Measurements from ENCODE around the gene ENPP1.
"Not testable (repeated sequence)": the region's sequence is repeated elsewhere in the genome, so short reads cannot be mapped to it uniquely, and the experiment has no call there.

The ENPP1 gene

DNA sequence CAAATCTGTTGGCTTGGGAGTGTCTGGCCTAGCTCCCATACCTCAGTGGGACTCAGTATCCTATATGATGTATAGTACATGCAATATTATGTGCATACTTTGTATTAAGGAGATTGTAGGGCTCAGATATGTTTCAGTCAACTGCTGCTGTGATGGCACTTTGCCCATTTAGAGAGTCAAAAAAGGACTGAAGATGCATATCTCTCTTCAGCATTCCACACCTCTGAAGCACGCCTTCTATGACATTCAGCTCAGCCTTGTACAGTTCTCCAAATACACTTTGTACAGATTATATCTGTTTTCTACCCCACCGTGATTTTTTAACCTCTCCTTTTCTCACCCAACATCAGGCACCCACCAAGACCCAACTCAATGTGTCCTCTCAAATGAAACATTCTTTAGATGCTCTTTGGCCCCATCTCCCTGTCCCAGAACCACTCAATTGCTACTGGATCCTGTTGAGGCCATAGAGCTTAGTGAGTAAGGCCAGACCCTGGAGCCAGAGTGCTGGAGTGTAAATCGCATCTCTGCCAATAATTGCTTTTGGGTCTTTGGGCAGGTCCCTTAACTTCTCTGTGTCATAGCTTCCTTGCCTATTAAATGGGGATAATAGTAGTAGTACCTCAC is 15.6 kb downstream of the ENPP1 start:
- no peak for DNase-seq (ENCODE audit: low read depth, low spot score)
- H3K27ac ChIP-seq, result no peak overlapping the region

DNA sequence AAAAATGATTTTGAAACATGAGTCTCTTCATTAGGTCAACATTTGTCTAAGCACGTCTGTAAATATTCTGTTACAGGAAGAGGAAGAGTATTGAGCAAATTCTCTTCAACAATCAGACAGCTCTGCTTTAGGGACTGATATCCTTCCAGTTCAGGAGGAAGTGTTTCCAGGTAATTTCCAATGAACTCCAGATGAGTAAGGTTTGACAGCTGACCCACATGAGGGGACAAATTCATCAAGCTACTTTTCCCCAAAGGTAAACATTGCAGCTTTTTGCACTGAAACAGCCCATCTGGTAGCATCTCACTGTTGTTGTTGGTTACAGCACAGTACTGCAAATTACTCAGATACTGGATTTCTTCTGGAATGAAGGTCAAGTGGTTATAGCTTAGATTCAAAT is 18.1 kb downstream of the ENPP1 start:
- H3K27ac ChIP-seq, result no peak overlapping the region
- no peak for DNase-seq (ENCODE audit: low read depth, low spot score)

DNA sequence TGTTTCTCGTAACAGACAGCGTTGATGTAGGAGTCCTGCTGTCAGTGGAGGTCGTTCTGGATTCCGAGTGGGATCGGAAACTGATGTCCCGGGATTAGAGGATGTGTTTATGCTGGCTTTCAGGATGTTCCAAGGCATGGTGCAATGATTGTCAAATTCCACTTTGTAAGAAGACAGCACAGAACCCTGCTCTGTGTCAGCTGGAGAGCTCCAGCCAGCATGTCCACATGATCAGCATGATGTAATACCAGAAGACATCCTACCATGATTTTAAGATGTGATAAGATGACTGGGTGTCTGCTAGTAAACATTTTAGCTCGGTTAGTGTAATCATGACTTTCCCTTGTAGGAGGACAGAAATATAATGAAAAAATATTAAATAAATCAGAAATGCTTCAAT is 20.3 kb downstream of the ENPP1 start:
- no peak for DNase-seq (ENCODE audit: low read depth, low spot score)
- no peak overlapping the region for H3K27ac ChIP-seq

DNA sequence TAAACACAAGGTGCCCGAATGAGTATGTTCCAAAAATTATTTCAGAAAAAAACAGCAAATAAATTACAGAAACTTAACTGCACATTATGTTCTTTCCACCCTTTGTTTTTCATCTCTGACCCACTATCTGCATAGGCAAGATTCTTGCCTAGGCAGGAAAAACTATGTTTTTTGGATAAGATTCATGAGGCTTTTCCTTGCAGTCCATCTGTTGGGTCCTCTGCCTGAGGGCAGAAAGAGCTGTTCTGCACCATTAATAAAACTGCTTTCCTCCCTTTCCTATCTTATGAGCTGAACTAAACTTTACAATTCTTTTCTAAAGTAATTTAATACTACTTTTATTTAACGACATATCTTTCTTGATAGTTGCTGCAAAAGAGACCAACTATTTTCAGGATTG is 21.1 kb downstream of the ENPP1 start:
- DNase-seq (ENCODE audit: low read depth, low spot score), result no peak
- H3K27ac ChIP-seq, result no peak overlapping the region

DNA sequence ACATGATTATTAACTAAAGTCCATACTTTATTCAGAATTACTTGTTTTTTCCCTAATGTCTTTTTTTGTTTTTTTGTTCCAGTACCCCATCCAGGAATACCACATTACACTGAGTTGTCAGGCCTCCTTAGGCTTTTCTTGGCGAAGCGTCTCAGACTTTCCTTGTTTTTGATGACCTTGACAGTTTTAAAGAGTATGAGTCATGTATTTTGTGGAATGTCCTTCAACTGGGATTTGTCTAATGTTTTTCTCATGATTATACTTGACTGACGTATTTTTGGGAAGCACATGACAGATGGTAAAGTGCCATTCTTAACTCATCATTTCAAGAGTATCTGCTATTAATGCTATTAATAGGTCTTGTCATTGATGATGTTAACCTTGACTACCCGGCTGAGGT is 23.6 kb downstream of the ENPP1 start:
- DNase-seq (ENCODE audit: low read depth, low spot score), result no peak
- no peak overlapping the region for H3K27ac ChIP-seq

DNA sequence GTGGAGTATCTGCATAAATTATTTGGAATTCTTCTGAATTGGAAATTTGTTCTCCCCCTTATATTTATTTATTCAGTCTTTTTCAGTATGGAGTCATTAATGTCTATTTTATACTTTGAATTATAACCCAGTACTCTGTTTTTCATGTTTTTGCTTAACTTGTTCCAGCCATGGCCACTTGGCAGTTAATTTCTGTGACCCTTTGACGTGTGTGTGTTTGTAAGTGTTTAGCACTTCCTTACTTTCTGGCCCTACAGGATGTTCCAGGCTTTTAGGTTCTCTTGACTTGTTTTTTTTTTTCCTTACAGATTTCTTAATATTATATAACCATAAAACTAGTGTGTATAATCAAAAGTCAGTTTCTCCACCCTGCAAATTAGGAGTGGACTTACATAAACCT is 24.1 kb downstream of the ENPP1 start:
- H3K27ac ChIP-seq, result no peak overlapping the region
- no peak for DNase-seq (ENCODE audit: low read depth, low spot score)

DNA sequence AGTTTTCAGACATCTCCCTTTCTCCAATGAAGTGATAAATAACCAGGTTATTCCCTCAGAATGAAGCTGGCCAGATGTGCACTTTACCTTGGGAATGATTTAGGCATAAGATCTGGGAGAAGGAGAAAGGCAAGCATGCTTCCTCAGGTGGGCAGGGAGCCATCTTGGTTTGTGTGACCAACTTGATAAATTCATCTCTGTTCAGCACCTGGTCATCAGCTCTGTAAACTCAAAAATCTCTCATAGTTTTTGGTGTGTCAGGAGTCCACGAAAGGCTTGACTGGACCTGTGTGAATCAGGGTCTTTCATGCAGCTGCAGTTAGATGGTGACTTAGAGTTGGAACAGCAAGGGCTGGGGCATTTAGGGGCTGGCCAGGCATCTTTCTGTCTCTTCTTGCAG is 24.5 kb downstream of the ENPP1 start:
- H3K27ac ChIP-seq, result no peak overlapping the region
- DNase-seq (ENCODE audit: low read depth, low spot score), result no peak

DNA sequence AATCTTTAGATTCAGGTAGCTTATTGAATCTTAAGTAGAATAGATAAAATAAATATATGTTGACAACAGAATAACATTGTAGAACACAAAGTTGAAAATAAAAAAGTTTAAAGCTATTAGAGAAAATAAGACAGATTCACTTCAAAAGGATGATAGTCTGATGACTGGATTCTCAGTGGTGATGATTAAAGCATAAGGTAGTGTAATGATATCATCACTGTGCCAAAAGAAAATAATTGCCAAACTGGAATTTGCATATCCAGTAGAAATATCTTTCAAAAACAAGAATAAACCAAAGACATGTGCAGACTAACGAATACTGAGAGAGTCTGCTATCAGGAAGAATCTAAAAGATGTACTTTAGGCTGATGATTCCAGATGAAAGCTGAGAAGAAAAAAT is 30.2 kb downstream of the ENPP1 start:
- DNase-seq (ENCODE audit: low read depth, low spot score), result no peak
- no peak overlapping the region for H3K27ac ChIP-seq

DNA sequence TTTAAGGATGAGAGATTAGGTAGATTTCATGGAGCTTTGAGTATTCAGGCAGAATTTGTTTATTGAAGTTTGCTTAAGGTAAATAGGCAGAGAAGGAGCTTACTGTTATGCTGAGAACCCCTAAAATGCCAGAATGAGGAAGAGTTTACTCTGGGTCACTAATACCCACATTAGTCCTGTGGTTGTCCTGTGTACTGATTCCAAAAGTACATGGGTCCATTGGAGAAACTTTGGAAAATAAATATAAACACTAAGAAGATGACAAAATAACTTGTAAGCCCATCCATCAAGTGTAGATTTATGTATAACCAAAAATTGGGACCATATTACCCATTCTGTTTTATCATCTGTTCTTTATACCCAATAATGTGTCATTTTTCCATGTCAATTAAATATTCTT is 31.6 kb downstream of the ENPP1 start:
- DNase-seq (ENCODE audit: low read depth, low spot score), result no peak
- H3K27ac ChIP-seq, result no peak overlapping the region

DNA sequence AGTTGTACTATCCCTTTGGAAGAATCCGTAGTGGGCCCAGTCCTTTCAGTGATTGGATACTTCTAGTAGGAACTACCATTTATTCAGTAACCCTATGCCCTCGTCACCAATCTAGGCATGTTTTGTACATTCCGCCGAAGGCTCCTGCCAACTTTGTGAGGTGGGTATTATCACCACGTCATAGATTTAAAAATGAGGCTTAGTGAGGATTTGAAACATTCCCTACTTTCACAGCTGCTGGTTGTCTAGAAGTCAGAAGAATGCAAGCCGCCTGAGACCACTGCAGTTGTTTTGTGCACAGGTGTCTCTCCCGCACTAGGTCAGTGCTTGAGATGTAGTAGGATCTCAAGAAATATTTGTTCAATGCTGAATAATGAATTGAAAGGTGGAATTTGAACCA is 32.6 kb downstream of the ENPP1 start:
- DNase-seq (ENCODE audit: low read depth, low spot score), result no peak
- H3K27ac ChIP-seq, result no peak overlapping the region

DNA sequence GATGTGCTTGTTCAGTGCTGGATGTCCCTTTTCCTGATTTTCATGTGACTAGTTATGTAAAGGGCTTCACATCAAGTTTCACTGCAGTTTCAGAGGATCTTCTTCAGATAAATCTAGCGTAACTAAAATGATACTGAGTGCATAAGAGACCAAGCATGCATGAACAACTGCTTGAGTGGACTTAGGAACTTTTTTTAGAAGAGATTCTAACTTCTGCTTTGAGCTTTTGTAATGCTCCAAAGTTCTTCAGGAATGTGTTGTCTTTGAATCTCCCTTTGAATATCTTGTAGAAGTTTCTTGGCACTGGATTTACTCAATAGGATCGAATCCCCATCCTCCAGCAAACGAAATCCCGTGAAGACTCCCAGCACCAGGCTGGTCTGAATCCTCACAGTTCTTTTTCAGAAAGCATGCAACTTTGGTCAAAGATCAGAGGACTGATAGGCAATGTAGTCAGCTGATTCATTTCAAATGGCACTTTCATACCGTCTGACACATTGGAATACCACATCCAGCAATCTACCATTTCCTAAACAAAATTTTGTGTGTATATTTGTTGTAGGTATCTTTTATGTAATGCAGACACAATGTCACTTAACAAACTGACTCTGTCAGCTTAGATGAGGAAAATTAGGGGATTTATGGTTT is 33.2 kb downstream of the ENPP1 start:
- no peak for DNase-seq (ENCODE audit: low read depth, low spot score)
- H3K27ac ChIP-seq, result no peak overlapping the region

DNA sequence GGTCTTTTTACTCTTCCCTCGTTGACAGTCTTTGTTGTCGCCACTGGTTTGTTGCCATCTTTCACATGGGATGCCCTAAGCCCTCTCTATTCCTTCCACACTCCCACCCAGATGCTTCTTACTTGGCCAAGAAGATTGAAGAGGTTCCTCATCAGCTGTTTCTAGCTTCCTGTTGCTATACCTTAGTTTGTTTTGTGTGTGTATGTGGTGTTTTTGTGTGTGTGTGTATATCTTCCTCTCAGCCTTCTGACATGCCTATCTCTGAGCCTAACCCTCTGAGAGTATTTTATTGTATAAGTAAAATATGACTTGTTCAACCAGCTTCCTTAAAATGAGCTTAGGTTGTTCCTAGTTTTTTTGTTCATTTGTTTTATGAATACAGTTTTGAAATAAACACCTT is 35.9 kb downstream of the ENPP1 start:
- H3K27ac ChIP-seq, result no peak overlapping the region
- no peak for DNase-seq (ENCODE audit: low read depth, low spot score)

DNA sequence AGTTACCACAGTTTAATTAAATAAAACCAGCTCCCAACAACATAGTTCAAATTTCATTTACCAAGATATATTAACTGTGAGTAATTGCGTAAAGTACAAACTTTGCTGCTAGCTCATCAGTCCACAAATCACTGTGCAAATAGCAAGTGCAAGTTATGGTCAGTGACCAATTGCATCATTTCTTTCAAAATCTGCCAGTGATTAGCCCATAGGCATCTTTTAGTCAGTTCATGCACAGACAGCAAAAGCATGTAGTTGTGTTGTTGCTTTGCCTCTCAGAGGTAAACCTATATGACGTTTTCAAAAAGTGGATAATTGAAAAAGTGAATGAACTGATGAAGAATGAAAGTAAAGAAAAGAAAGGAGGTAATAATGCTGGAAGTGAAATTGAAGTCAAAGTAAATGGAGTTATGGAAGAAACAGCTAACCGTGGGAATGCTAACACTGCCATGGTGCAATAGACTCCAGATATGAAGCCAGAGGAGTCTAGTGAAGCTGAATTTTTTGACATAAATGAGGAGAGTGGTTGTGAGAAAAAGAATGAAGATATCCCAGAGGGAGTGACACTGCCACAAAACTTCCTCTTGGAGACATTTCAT is 36.5 kb downstream of the ENPP1 start:
- no peak overlapping the region for H3K27ac ChIP-seq
- DNase-seq (ENCODE audit: low read depth, low spot score), result peak; percentile 14

DNA sequence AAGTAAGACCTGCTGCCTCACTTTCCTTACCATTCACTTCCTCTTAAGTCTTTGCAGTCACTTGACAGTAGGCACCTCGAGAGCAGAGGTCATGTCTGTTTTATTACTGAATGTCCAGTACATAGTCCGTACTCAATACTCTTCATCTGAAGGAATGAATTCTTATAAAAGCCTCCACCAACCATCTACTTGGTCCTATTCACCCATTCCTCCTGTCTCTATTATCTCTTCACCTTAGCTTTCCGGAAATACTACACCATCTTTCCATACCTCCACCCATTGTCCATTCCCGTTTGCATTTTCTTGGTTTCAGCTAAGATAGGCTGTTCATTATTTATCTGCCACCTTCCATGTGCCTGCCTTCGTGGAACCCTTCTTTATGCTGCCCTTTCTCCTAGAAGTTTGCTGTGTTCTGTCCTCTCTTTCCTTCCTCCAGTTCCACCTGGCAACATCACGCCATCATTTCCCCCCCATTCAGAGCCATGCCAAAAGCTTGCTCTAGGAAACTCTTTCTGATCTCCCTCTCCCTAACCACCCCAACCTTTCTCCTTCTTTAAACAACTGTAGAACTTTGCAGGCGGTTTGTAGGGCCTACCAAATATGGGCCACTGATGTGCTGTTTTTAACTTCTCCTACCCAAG is 38.3 kb downstream of the ENPP1 start:
- DNase-seq (ENCODE audit: low read depth, low spot score), result no peak
- H3K27ac ChIP-seq, result no peak overlapping the region

DNA sequence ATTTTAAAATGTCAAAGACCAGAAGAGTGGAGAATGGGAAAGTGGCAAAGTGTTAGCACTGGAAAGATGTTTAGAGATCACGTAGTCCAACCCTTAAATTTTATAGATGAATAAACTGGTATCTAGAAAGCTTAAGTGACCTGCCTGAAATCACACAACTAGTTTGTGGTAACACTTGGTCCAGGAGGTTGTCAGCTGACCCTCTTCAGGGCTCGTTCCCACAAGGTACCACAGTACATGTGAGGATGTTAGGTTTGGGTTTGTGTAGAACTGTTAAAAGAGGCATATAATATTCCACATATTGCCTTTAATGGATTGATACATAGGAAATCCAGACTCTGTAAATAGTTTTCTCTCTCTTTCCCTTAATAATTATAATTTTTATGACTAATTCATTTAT is 39.1 kb downstream of the ENPP1 start:
- H3K27ac ChIP-seq, result no peak overlapping the region
- DNase-seq (ENCODE audit: low read depth, low spot score), result no peak

DNA sequence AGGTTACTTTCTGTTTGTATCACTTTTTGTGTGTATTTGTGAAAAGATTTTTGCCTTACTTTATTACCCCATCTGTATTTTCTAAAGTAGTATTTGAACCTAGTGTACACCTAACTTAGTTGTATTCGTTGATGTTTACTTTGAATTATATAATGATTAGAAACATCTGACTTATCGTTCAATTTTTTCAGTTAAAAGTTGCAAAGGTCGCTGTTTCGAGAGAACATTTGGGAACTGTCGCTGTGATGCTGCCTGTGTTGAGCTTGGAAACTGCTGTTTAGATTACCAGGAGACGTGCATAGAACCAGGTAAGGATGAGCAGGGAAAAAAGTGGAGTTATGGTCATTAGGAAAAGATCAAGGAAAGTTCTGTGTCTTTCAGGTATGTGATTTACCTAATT is 42.0 kb downstream of the ENPP1 start:
- DNase-seq (ENCODE audit: low read depth, low spot score), result no peak
- no peak overlapping the region for H3K27ac ChIP-seq

DNA sequence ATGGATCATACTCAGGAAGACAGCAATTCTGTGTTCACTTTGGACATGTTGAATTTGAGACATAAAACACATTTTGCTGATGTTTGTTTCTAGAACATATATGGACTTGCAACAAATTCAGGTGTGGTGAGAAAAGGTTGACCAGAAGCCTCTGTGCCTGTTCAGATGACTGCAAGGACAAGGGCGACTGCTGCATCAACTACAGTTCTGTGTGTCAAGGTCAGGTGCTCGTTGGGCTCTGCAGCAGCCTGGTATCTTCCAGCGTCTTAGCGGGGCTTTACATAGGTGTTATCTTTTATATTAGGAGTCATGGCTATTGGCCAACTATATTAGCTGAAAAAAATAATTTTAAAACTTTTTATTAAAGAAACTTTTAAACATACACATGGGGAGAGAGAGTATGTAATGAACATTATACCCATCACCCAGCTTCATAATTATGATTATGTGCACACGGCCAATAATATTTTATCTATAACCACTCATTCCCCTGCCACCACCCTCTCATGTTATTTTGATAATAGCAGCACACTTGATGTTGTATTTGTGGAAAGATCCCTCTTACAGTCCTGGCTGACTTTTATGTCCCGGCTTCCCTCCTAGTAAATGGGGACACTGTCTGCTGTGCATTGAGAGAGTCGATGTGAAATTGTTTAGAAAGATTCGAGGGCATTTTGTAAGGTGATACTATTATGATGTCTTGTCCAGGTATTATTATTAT is 43.4 kb downstream of the ENPP1 start:
- no peak overlapping the region for H3K27ac ChIP-seq
- no peak for DNase-seq (ENCODE audit: low read depth, low spot score)

DNA sequence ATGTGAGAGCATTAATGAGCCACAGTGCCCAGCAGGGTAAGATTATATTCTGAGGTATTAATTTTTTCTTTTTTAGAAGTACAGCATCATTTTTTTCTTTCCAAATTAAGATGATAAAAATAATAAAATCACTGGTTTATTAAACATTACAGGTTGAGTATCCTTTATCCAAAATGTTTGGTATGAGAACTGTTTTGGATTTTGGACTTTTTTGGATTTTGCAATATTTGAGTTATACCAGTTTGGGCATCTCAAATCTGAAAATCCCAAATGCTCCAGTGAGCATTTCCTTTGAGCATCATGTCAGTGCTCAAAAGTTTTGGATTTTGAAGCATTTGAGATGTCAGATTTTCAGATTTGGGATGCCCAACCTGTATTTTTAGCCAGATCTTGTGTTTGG is 44.4 kb downstream of the ENPP1 start:
- no peak overlapping the region for H3K27ac ChIP-seq
- DNase-seq (ENCODE audit: low read depth, low spot score), result no peak

DNA sequence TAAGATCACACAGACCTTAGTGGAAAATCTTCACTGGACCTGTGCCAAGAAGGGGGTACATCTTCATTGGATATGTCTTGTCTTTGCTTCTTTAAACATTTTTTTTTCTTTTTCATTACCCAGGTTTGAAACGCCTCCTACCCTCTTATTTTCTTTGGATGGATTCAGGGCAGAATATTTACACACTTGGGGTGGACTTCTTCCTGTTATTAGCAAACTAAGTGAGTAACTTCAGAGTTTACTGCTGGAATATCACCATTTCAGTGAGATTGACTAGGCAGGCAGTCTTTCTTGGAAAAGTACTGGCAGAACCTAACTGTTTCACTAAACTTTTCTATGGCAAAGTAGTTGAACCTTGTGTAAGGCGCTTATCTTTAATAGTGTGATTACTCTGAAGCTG is 47.0 kb downstream of the ENPP1 start:
- no peak for DNase-seq (ENCODE audit: low read depth, low spot score)
- no peak overlapping the region for H3K27ac ChIP-seq

DNA sequence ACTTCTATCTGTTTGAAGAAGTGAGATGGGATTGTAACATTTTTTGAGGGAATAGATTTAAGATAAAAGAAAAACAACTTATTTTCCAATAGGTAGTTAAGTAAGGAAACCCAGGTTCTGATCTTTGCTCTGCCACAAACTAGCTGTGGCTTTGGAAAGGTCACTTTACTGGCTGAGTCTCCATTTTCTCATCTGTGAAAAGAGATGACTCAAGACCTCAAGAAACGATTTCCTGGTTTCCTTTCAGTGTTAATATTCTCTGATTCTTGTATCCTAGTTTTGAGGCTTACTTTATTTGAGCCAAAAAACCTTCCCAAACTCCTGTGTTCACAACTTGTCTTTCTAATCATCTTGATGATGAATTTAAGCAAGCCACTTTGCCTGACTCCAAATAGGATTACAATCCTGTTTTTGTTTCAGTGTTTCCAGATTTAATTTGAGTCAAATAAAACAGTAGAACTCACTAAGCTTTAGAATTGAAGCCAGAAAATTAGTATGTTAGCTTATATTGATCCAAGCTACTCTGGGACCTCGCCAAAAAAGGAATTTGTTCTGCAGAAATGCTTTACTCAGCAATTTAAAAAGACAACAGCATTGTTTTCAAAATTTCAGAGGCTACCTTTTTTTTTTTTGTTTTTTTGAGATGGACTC is 51.1 kb downstream of the ENPP1 start:
- no peak for DNase-seq (ENCODE audit: low read depth, low spot score)
- no peak overlapping the region for H3K27ac ChIP-seq

DNA sequence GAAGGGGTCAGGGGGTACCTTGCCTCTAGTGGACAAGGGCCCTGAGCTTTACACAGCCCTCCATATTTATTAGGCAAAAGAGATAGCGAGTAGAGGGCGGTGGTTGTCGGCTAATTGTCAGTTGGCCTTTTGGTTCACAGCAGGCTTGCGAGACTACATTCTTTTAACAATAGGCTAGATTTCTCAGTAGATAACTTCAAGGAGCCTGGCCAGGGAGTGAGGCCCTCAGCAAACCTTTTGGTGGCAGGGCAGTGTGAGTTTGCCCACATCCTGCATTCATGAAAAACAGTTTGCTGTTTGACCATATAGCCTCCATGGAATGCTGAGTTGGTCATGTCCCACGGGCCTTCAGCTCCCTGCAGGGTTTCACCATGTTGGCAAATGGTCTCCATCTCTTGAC is 51.8 kb downstream of the ENPP1 start:
- DNase-seq (ENCODE audit: low read depth, low spot score), result not testable (repeated sequence)

More for the DNA sequence above, 51.8 kb downstream of the ENPP1 start:
- H3K27ac ChIP-seq, result not testable (repeated sequence)

Data from epithelial cell of prostate (primary cell).